ENCODE data around the gene GNAO1. TPM values are rescaled to one million over a fixed set of nuclear protein-coding genes. Genes with fewer than 3 reads are reported as not detected.

GNAO1 gene
- polyA plus RNA-seq, 4 donors, result 0.81 to 8.2 (median 3.2) TPM

GRCh38 chr16:56312556-56312955 is 121.3 kb downstream of the GNAO1 start:
- Histone ChIP-seq H3K4me1 (ENCODE audit: control insufficient read depth in 3 of 3, insufficient read depth in 2 of 3, low read depth in 1 of 3, low read length in 2 of 3) (no peaks in the 10 kb centered on the region), H3K27ac (ENCODE audit: low read depth in 1 of 3, low read length in 2 of 3) (no peak overlapping the region), H3K4me3 (ENCODE audit: low read depth in 1 of 3, low read length in 3 of 3) (no peak overlapping the region), H3K27me3 (ENCODE audit: control insufficient read depth in 3 of 3, insufficient read depth in 3 of 3, low read length in 3 of 3) (peaks cover 0 to 3% (median 0%) of the 10 kb centered on the region in 3 donors), H3K36me3 (ENCODE audit: control insufficient read depth in 3 of 3, insufficient read depth in 2 of 3, low read depth in 1 of 3, low read length in 3 of 3) (no peaks in the 10 kb centered on the region), H3K9me3 (ENCODE audit: control insufficient read depth in 2 of 2, insufficient read depth in 1 of 2, low read depth in 1 of 2, low read length in 1 of 2) (no peaks in the 10 kb centered on the region)
- no peak for FAIRE-seq
- DNase-seq, result no peak
- WGBS, 3 donors, result 84 to 90% (median 84%) methylated on average over 7 of the region's 7 CpGs

DNA sequence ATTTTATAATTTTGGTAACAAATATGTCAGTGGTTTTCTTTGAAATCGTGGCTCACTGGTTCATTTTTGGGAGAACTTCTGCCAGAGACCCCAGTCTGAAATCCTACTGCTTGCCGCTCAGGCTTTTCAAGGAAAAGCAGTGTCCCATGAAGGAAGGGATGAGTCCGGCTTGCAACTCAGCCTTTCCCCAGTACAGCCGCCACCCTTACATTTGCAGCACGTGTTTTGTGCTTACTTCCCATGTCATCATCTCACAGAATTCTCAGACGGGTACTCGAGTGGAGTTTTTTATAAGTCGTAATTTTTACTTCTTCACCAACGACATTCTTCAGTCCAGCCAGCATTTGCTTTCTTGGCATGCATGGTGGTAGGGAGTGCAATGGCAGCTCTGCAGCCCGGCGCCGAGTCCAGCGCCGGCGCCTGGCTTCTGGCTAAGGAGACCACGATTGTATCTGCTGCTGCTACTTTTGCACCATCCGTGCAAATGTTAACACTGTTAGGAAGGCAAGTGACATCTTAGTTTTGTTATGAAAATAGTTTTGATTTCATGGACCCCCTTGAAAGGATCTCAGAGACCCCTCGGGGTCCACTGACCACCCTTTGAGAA is 123.1 kb downstream of the GNAO1 start:
- H3K36me3 ChIP-seq (ENCODE audit: control insufficient read depth in 3 of 3, insufficient read depth in 2 of 3, low read depth in 1 of 3, low read length in 3 of 3), result no peaks in the 10 kb centered on the region
- peaks cover 0 to 9% (median 0%) of the 10 kb centered on the region in 3 donors for H3K27me3 ChIP-seq (ENCODE audit: control insufficient read depth in 3 of 3, insufficient read depth in 3 of 3, low read length in 3 of 3)
- no peak overlapping the region for H3K4me3 ChIP-seq (ENCODE audit: low read depth in 1 of 3, low read length in 3 of 3)
- WGBS, 3 donors, result 77 to 86% (median 77%) methylated on average over 18 of the region's 18 CpGs
- H3K9me3 ChIP-seq (ENCODE audit: control insufficient read depth in 2 of 2, insufficient read depth in 1 of 2, low read depth in 1 of 2, low read length in 1 of 2), result no peaks in the 10 kb centered on the region
- H3K27ac ChIP-seq (ENCODE audit: low read depth in 1 of 3, low read length in 2 of 3), result no peak overlapping the region
- FAIRE-seq (no peak), DNase-seq (no peak)
- no peaks in the 10 kb centered on the region for H3K4me1 ChIP-seq (ENCODE audit: control insufficient read depth in 3 of 3, insufficient read depth in 2 of 3, low read depth in 1 of 3, low read length in 2 of 3)

- 89 to 94% (median 91%) methylated on average over 7 of the region's 7 CpGs for WGBS, 3 donors
- H3K27me3 ChIP-seq (ENCODE audit: control insufficient read depth in 3 of 3, insufficient read depth in 3 of 3, low read length in 3 of 3), result peaks cover 0 to 9% (median 0%) of the 10 kb centered on the region in 3 donors
- H3K4me1 ChIP-seq (ENCODE audit: control insufficient read depth in 3 of 3, insufficient read depth in 2 of 3, low read depth in 1 of 3, low read length in 2 of 3), result no peaks in the 10 kb centered on the region
- H3K4me3 ChIP-seq (ENCODE audit: low read depth in 1 of 3, low read length in 3 of 3), result no peak overlapping the region
- DNase-seq (no peak), FAIRE-seq (no peak)
- H3K36me3 ChIP-seq (ENCODE audit: control insufficient read depth in 3 of 3, insufficient read depth in 2 of 3, low read depth in 1 of 3, low read length in 3 of 3), result no peaks in the 10 kb centered on the region
- H3K27ac ChIP-seq (ENCODE audit: low read depth in 1 of 3, low read length in 2 of 3), result no peak overlapping the region
- no peaks in the 10 kb centered on the region for H3K9me3 ChIP-seq (ENCODE audit: control insufficient read depth in 2 of 2, insufficient read depth in 1 of 2, low read depth in 1 of 2, low read length in 1 of 2)
These were observed 124.7 kb downstream of the GNAO1 start for GRCh38 chr16:56315955-56316354.

DNA sequence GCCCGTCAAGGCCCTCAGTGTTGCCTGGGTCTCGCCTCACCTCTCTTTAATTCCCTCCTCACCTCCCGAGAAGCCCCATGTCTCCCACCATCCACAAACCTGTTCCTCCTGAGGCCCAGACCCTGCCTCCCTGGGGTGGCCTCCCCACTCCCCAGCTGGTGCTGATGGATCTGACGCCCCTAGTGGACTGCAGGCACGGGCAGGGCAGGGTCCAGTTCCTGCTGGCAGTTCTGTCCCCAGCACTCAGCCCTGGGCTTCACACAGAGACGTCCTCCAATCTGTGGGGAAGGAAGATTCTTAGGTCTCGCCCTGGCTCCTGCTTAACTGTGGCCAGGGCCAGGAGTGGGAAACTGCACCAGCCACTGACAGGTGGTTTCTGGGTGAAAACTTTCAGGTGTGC is 125.3 kb downstream of the GNAO1 start:
- no peak overlapping the region for H3K4me3 ChIP-seq (ENCODE audit: low read depth in 1 of 3, low read length in 3 of 3)
- 64 to 83% (median 69%) methylated on average over 7 of the region's 7 CpGs for WGBS, 3 donors
- no peaks in the 10 kb centered on the region for H3K36me3 ChIP-seq (ENCODE audit: control insufficient read depth in 3 of 3, insufficient read depth in 2 of 3, low read depth in 1 of 3, low read length in 3 of 3)
- DNase-seq (no peak), FAIRE-seq (no peak)
- no peaks in the 10 kb centered on the region for H3K9me3 ChIP-seq (ENCODE audit: control insufficient read depth in 2 of 2, insufficient read depth in 1 of 2, low read depth in 1 of 2, low read length in 1 of 2)
- H3K27ac ChIP-seq (ENCODE audit: low read depth in 1 of 3, low read length in 2 of 3), result no peak overlapping the region
- H3K27me3 ChIP-seq (ENCODE audit: control insufficient read depth in 3 of 3, insufficient read depth in 3 of 3, low read length in 3 of 3), result peaks cover 0 to 9% (median 0%) of the 10 kb centered on the region in 3 donors
- no peaks in the 10 kb centered on the region for H3K4me1 ChIP-seq (ENCODE audit: control insufficient read depth in 3 of 3, insufficient read depth in 2 of 3, low read depth in 1 of 3, low read length in 2 of 3)

DNA sequence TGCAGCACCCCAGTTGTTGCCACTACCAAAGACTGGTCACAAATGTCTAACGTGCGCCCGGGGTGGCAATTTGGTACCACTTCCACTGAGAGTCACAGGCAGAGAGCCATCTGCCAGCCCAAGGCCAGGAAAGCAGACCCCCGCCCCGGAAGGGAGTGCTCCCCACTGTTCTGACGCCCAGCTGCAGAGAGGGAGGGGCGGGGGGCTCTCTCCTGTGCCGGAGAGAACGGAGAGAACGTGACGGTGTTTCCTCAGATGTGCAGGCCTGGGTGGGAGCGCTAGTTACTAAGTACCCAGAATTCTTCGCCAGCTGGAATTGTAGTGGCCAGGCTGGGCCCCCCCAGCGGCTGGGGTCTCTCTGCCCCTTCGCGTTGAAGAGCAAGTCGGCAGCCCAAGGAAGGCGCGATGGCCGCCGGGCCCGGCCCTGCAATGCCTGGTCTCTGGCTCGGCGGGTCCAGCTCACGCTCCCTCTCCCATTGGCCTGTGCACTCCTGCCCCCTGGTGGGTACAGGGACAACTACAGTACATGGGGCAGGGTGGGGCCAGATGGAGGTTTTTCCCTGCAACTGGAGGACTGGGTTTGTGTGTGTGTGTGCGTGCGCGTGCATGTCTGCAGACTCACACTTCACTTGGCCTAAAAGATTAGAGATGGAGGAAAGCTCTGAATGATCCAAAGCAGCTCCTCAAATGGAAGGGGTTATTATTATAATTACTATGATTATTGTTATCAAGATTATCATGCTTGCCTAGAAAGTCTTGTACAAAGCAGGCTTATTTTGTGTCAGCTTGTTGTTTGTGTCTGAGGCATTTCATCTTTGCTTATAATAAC is 126.9 kb downstream of the GNAO1 start:
- Histone ChIP-seq H3K9me3 (ENCODE audit: control insufficient read depth in 2 of 2, insufficient read depth in 1 of 2, low read depth in 1 of 2, low read length in 1 of 2) (no peaks in the 10 kb centered on the region), H3K27ac (ENCODE audit: low read depth in 1 of 3, low read length in 2 of 3) (no peak overlapping the region), H3K36me3 (ENCODE audit: control insufficient read depth in 3 of 3, insufficient read depth in 2 of 3, low read depth in 1 of 3, low read length in 3 of 3) (no peaks in the 10 kb centered on the region), H3K27me3 (ENCODE audit: control insufficient read depth in 3 of 3, insufficient read depth in 3 of 3, low read length in 3 of 3) (peaks cover 0 to 9% (median 0%) of the 10 kb centered on the region in 3 donors), H3K4me3 (ENCODE audit: low read depth in 1 of 3, low read length in 3 of 3) (no peak overlapping the region), H3K4me1 (ENCODE audit: control insufficient read depth in 3 of 3, insufficient read depth in 2 of 3, low read depth in 1 of 3, low read length in 2 of 3) (no peaks in the 10 kb centered on the region)
- 11 to 19% (median 14%) methylated on average over 28 of the region's 28 CpGs for WGBS, 3 donors
- FAIRE-seq, result no peak
- peak; percentile 74 to 82 for DNase-seq

DNA sequence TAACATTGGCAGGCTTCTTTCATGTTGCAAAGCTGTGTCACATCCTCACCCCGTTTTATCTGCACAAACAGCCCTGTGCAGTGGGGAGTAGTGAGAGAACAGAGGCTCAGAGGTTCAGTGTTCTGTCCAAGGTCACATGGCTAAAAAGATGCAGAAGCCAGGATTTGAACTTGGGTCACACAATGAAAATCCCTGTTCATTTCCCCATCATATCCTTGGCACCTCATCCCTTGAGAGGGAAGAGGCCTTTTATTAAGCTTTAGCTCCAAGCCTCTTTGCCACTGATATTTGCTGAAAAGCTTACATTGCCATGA is 127.5 kb downstream of the GNAO1 start:
- Histone ChIP-seq H3K4me3 (ENCODE audit: low read depth in 1 of 3, low read length in 3 of 3) (no peak overlapping the region), H3K4me1 (ENCODE audit: control insufficient read depth in 3 of 3, insufficient read depth in 2 of 3, low read depth in 1 of 3, low read length in 2 of 3) (no peaks in the 10 kb centered on the region), H3K9me3 (ENCODE audit: control insufficient read depth in 2 of 2, insufficient read depth in 1 of 2, low read depth in 1 of 2, low read length in 1 of 2) (no peaks in the 10 kb centered on the region), H3K27ac (ENCODE audit: low read depth in 1 of 3, low read length in 2 of 3) (no peak overlapping the region), H3K27me3 (ENCODE audit: control insufficient read depth in 3 of 3, insufficient read depth in 3 of 3, low read length in 3 of 3) (peaks cover 0 to 9% (median 0%) of the 10 kb centered on the region in 3 donors), H3K36me3 (ENCODE audit: control insufficient read depth in 3 of 3, insufficient read depth in 2 of 3, low read depth in 1 of 3, low read length in 3 of 3) (no peaks in the 10 kb centered on the region)
- FAIRE-seq, result no peak
- no peak for DNase-seq
- WGBS, 3 donors, result 15 to 43% (median 25%) methylated on average over 1 of the region's 1 CpG

GRCh38 chr16:56319376-56319775 is 128.1 kb downstream of the GNAO1 start:
- no peaks in the 10 kb centered on the region for H3K36me3 ChIP-seq (ENCODE audit: control insufficient read depth in 3 of 3, insufficient read depth in 2 of 3, low read depth in 1 of 3, low read length in 3 of 3)

DNA sequence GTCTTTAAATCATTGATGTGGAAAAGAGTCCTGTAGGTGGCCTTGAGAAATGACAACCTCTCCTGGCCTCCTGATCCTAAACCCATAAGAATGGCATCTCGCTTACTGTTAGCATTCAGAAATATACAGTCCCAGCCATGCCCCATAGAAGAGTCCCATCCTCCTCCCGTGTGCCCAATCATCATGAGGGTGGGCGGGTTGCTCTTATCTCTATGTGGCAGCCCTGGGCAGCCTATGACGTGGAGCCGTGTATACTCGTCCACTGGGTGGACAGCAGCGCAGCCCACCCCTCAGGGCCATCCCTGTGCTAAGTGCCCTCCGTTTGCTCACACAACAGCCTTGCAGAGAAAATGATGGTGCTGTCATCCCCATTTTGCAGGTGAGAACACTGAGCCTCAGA is 128.8 kb downstream of the GNAO1 start:
- H3K27ac ChIP-seq (ENCODE audit: low read depth in 1 of 3, low read length in 2 of 3), result no peak overlapping the region
- H3K4me3 ChIP-seq (ENCODE audit: low read depth in 1 of 3, low read length in 3 of 3), result no peak overlapping the region
- peaks cover 0 to 9% (median 0%) of the 10 kb centered on the region in 3 donors for H3K27me3 ChIP-seq (ENCODE audit: control insufficient read depth in 3 of 3, insufficient read depth in 3 of 3, low read length in 3 of 3)
- H3K4me1 ChIP-seq (ENCODE audit: control insufficient read depth in 3 of 3, insufficient read depth in 2 of 3, low read depth in 1 of 3, low read length in 2 of 3), result no peaks in the 10 kb centered on the region
- H3K9me3 ChIP-seq (ENCODE audit: control insufficient read depth in 2 of 2, insufficient read depth in 1 of 2, low read depth in 1 of 2, low read length in 1 of 2), result no peaks in the 10 kb centered on the region
- 66 to 85% (median 82%) methylated on average over 8 of the region's 8 CpGs for WGBS, 3 donors
- DNase-seq (no peak), FAIRE-seq (no peak)
- no peaks in the 10 kb centered on the region for H3K36me3 ChIP-seq (ENCODE audit: control insufficient read depth in 3 of 3, insufficient read depth in 2 of 3, low read depth in 1 of 3, low read length in 3 of 3)

More at GRCh38 chr16:56319376-56319775, 128.1 kb downstream of the GNAO1 start:
- DNase-seq (no peak), FAIRE-seq (no peak)
- H3K9me3 ChIP-seq (ENCODE audit: control insufficient read depth in 2 of 2, insufficient read depth in 1 of 2, low read depth in 1 of 2, low read length in 1 of 2), result no peaks in the 10 kb centered on the region
- H3K27ac ChIP-seq (ENCODE audit: low read depth in 1 of 3, low read length in 2 of 3), result no peak overlapping the region
- no peaks in the 10 kb centered on the region for H3K4me1 ChIP-seq (ENCODE audit: control insufficient read depth in 3 of 3, insufficient read depth in 2 of 3, low read depth in 1 of 3, low read length in 2 of 3)
- H3K4me3 ChIP-seq (ENCODE audit: low read depth in 1 of 3, low read length in 3 of 3), result no peak overlapping the region
- WGBS, 3 donors, result 90 to 92% (median 90%) methylated on average over 6 of the region's 6 CpGs
- H3K27me3 ChIP-seq (ENCODE audit: control insufficient read depth in 3 of 3, insufficient read depth in 3 of 3, low read length in 3 of 3), result peaks cover 0 to 9% (median 0%) of the 10 kb centered on the region in 3 donors
